Stomach smooth muscle (tissue), 2 donors: ENCODE measurements around the gene SLC4A7.
"Not testable (repeated sequence)": the region's sequence is repeated elsewhere in the genome, so short reads cannot be mapped to it uniquely, and the experiment has no call there.

ENCODE experiments used
- H3K27ac ChIP-seq: one replicate; pipeline ENCODE4 v1.7.0; 2013; ENCODE audit warnings: mild to moderate bottlenecking, low read length, inconsistent platforms
- H3K27me3 ChIP-seq, 2 donors: one replicate each; pipeline ENCODE4 v1.7.0; 2013; ENCODE audit warnings: low read length in 2 of 2; ENCODE audit not compliant: insufficient read depth in 2 of 2, control insufficient read depth in 1 of 2
- H3K36me3 ChIP-seq, 2 donors: one replicate each; pipeline ENCODE4 v1.7.0; 2013; ENCODE audit warnings: low read length in 2 of 2; ENCODE audit not compliant: control insufficient read depth in 2 of 2, insufficient read depth in 2 of 2
- H3K4me1 ChIP-seq: one replicate; pipeline ENCODE4 v1.7.0; 2013; ENCODE audit warnings: low read length; ENCODE audit not compliant: control insufficient read depth, insufficient read depth
- H3K4me3 ChIP-seq, 2 donors: one replicate each; pipeline ENCODE4 v1.7.0; 2013; ENCODE audit warnings: low read length in 2 of 2
- H3K9ac ChIP-seq, 2 donors: one replicate each; pipeline ENCODE4 v1.7.0; 2013; ENCODE audit warnings: low read length in 2 of 2, mild to moderate bottlenecking in 1 of 2
- H3K9me3 ChIP-seq, 2 donors: one replicate each; pipeline ENCODE4 v1.7.0; 2013; ENCODE audit warnings: low read length in 2 of 2; ENCODE audit not compliant: control insufficient read depth in 2 of 2
- donor health status: healthy.
- donor health status: Pancreatic carcinoma.

The SLC4A7 gene

DNA sequence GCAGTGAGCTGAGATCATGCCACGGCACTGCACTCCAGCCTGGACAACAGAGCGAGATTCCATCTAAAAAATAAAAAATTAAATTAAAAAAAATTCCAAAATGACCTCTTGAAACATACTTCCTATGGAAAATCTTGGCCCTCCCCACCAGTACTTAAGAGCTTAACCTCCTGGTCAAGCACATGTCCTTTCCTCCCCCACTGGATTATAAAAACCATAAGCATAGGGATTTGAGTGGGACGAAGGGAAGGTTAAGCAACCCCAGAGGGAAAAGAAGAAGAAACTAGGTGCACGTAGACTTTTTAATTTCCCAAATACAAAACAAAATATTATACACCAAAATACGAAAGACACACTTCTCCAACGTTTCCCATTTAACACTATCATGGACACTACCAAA lies 25.3 kb downstream of the SLC4A7 start:
- no peak overlapping the region for H3K9ac ChIP-seq
- no peaks in the 10 kb centered on the region for H3K9me3 ChIP-seq
- H3K27me3 ChIP-seq: no peaks in the 10 kb centered on the region
- H3K36me3 ChIP-seq: peaks cover 0 to 2% of the 10 kb centered on the region in 2 donors
- no peak overlapping the region for H3K4me3 ChIP-seq
- H3K27ac ChIP-seq: no peak overlapping the region
- no peaks in the 10 kb centered on the region for H3K4me1 ChIP-seq

DNA sequence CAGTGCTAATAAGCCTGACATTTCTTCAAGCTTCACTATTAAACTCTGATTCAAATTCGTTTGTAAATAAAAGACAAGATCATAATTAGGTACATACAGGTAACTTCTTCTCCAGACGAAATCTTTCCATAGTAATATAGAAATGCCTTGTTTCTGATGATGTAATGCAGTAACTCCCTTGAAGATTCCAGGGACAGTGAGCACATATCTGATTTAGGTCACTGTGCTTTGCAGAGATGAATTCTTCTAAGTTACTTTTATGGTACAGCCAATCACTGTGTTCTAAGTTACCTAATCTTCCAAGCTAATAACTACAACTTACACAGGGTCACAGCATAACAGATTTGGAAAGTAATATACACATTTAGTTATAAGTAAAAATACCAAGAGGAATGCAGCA lies 27.6 kb downstream of the SLC4A7 start:
- no peaks in the 10 kb centered on the region for H3K27me3 ChIP-seq
- H3K36me3 ChIP-seq: no peaks in the 10 kb centered on the region
- no peak overlapping the region for H3K9ac ChIP-seq
- no peaks in the 10 kb centered on the region for H3K9me3 ChIP-seq
- no peak overlapping the region for H3K4me3 ChIP-seq
- H3K4me1 ChIP-seq: no peaks in the 10 kb centered on the region
- no peak overlapping the region for H3K27ac ChIP-seq

DNA sequence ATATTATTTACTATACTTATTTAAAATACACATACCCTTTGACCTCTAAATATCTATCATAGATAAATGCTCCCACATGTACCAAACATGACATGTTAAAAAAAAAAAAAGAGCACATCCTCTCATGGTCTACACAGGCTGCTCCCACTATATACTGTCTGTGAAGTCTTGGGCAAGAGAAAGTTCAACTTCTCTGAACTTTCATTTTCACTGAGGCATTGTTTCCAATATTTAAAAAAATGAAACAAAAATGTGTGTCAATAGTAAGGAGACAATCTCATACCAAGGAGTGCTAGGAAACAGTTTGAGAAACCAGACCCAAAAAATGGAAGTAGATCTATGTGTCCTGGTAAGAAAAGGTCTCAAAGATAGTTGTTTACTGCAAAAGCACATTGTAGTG lies 29.3 kb downstream of the SLC4A7 start:
- Histone ChIP-seq H3K4me3 (no peak overlapping the region), H3K36me3 (no peaks in the 10 kb centered on the region), H3K27ac (no peak overlapping the region), H3K4me1 (no peaks in the 10 kb centered on the region), H3K27me3 (no peaks in the 10 kb centered on the region), H3K9ac (no peak overlapping the region), H3K9me3 (no peaks in the 10 kb centered on the region)

DNA sequence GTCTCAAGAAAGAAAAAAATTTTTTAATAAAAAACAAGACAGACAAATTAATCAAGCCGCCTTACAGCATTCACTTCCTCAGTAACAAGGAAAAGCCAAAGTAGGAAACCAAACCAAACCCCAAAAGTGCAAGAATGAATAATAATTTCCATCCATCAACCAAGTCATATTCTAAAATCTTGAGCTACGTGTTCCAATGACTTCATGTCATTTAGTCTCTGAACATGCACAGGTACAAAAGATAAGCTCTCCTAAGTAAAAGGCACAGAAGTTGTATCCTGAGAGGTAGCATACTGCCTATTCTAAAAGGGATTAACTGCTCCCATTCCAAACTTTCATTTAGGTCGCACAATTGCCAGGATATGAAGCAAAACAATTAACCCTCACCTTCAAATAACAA lies 29.7 kb downstream of the SLC4A7 start:
- no peaks in the 10 kb centered on the region for H3K27me3 ChIP-seq
- no peak overlapping the region for H3K9ac ChIP-seq
- H3K4me1 ChIP-seq: no peaks in the 10 kb centered on the region
- H3K4me3 ChIP-seq: no peak overlapping the region
- H3K9me3 ChIP-seq: no peaks in the 10 kb centered on the region
- H3K36me3 ChIP-seq: no peaks in the 10 kb centered on the region
- no peak overlapping the region for H3K27ac ChIP-seq

DNA sequence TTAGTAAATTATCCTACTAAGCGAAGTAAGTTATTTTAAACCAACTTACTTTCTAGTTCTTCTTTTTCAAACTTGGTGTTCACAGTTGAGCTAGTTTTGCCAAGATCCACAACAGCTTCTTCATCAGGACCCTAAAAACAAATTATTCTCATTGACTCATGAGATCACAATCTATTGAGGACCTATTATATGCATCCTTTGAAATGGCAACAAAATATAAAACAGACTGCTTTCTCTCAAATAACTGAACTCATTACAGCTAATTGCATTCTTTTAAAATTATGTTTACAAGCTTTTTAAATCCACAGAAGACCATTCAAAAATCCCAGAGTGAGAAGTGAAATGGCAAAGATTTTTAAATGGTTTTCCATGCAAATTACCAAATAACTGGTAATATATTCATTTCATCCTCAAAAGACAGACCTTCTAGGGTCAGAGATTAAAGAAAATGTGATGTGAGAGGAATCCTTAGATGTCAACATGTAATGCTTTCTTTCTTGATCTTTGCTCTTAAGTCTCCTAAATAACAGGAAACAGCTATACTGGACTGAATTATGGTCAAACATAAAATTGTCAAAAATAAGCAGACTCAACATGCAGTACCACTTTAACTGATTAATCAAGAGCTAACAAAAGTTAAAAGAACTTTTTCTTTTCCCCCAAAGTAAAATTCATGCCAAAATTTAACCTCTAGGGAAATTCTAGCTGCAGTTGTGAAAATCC lies 31.7 kb downstream of the SLC4A7 start:
- no peaks in the 10 kb centered on the region for H3K4me1 ChIP-seq
- no peaks in the 10 kb centered on the region for H3K27me3 ChIP-seq
- no peaks in the 10 kb centered on the region for H3K9me3 ChIP-seq

DNA sequence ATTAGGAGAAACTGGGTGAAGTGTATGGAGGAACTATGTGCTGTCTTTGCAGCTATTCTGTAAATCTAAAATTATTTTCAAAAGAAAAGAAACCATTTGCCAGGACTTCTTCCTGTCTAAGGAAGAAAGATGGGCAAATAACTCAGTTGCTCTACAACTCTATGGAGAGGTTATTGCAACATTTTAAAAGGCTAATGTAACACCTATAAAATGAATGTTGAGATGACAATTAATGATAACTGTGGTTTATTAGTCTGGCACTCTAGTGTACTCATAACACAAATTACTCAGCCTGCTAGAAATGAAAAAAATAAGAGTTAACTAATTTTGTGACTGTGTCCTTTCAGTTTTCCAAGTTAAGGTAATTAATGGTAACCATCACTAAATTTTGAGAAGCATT lies 32.3 kb downstream of the SLC4A7 start:
- Histone ChIP-seq H3K9me3 (no peaks in the 10 kb centered on the region), H3K9ac (no peak overlapping the region), H3K27me3 (no peaks in the 10 kb centered on the region), H3K4me3 (no peak overlapping the region), H3K36me3 (peaks cover 0 to 2% of the 10 kb centered on the region in 2 donors), H3K4me1 (no peaks in the 10 kb centered on the region), H3K27ac (no peak overlapping the region)

More for the DNA sequence above, 31.7 kb downstream of the SLC4A7 start:
- no peak overlapping the region for H3K4me3 ChIP-seq
- H3K27ac ChIP-seq: no peak overlapping the region
- no peak overlapping the region for H3K9ac ChIP-seq
- peaks cover 0 to 2% of the 10 kb centered on the region in 2 donors for H3K36me3 ChIP-seq

DNA sequence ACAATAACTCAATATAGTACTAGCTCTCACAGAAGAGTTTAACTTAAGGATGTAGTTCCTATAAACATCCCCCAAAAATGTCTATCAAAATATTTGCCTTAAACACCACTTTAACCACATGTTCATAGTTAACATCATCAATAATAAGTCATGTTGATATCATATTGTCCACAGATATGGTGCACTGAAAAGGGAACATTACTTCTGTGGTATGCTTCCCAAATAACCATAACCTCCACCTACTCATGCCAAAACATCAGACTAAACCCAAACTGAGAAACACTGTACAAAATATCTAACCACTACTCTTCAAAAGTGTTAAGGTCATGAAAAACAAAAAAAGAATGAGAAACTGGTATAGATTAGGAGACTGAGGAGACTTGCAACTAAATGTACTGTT lies 32.9 kb downstream of the SLC4A7 start:
- Histone ChIP-seq H3K27me3 (no peaks in the 10 kb centered on the region), H3K36me3 (peaks cover 0 to 2% of the 10 kb centered on the region in 2 donors), H3K27ac (no peak overlapping the region), H3K4me1 (no peaks in the 10 kb centered on the region), H3K4me3 (no peak overlapping the region), H3K9me3 (no peaks in the 10 kb centered on the region), H3K9ac (no peak overlapping the region)

DNA sequence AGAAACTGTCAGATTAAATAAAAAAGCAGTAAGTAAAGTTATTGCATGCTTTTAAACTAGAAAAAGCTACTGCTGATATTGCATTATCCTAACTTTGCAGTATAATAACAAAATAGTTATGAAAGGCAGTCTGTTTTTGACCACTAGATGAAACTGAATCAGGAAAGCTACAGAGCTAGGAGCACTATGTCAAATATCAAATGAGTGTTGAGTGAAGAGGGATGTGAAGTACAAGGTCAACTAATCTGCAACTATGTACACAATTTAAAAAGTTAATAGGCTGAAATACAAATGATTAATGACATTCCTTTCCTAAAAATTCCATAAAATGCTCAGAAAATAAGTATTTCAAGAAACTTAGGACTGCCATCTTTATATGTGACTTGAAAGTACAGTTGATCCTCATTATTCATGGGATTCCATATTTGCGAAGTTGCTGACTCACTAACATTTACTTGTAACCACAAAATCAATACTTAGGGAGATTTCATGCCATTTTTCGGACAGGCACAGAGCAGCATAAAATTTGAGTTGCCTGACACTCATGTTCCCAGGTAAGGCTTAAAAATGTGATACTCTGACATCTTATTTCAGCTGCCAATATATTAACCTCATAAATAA lies 34.5 kb downstream of the SLC4A7 start:
- H3K36me3 ChIP-seq: peaks cover 0 to 2% of the 10 kb centered on the region in 2 donors
- H3K9ac ChIP-seq: no peak overlapping the region
- no peaks in the 10 kb centered on the region for H3K4me1 ChIP-seq
- no peak overlapping the region for H3K27ac ChIP-seq
- no peaks in the 10 kb centered on the region for H3K27me3 ChIP-seq
- H3K9me3 ChIP-seq: no peaks in the 10 kb centered on the region
- H3K4me3 ChIP-seq: no peak overlapping the region

DNA sequence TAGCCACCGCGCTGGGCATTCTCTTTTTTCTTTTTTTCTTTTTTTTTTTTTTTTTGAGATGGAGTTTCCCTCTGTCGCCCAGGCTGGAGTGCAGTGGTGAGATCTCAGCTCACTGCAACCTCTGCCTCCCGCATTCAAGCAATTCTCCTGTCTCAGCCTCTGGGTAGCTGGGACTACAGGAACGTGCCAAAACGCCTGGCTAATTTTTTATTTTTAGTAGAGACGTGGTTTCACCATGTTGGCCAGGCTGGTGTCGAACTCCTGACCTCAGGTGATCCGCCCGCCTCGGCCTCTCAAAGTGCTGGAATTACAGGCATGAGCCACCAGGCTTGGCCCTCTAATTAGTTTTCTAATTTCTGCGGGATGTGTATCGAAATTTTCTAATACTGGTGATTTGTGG lies 41.2 kb downstream of the SLC4A7 start:
- H3K4me1 ChIP-seq, H3K9me3 ChIP-seq, H3K27me3 ChIP-seq, H3K4me3 ChIP-seq, H3K9ac ChIP-seq, H3K27ac ChIP-seq: not testable (repeated sequence)
- H3K36me3 ChIP-seq: peaks cover 2 to 14% of the 10 kb centered on the region in 2 donors

DNA sequence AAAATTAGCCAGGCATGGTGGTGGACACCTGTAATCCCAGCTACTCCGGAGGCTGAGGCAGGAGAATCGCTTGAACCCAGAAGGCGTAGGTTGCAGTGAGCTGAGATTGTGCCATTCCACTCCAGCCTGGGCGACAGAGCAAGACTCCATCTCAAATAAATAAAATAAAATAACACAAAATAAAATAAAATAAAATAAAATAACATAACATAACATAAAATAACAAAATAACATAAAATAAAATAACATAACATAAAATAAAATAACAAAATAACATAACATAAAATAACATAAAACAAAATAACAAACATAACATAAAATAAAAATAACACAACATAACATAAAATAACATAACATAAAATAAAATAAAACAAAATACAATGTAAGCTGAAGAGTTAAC lies 45.8 kb downstream of the SLC4A7 start:
- H3K4me1 ChIP-seq, H3K9me3 ChIP-seq, H3K27ac ChIP-seq, H3K27me3 ChIP-seq, H3K9ac ChIP-seq, H3K4me3 ChIP-seq: not testable (repeated sequence)
- peaks cover 5 to 16% of the 10 kb centered on the region in 2 donors for H3K36me3 ChIP-seq

DNA sequence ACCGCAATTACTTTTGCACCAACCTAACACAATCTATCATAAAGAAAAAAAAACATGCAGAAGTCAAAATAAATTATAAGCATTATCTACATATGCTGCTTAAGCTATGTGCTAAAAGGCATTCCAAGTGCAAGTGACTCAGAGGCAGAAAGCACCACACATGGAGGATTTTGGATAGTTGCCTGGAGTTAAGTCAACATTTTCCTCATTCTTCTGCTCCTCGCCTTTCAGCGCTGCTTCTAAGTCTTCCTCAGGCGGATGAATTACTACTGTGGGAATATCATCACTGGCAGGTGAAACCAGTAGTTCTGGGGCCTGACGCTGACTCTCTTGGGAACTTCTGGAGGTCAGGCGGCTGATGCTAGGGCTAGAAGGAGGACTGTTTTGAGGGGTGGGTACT lies 53.1 kb downstream of the SLC4A7 start:
- Histone ChIP-seq H3K9ac (no peak overlapping the region), H3K9me3 (no peaks in the 10 kb centered on the region), H3K4me1 (peaks cover 5% of the 10 kb centered on the region), H3K4me3 (no peak overlapping the region), H3K27ac (no peak overlapping the region), H3K27me3 (no peaks in the 10 kb centered on the region), H3K36me3 (peaks cover 4 to 13% of the 10 kb centered on the region in 2 donors)
